HG02610 (cell line): ENCODE measurements around the gene TELO2.
A peak's percentile ranks its signal among the peaks of the same experiment; 100 is the strongest.
"Not testable (repeated sequence)": the region's sequence is repeated elsewhere in the genome, so short reads cannot be mapped to it uniquely, and the experiment has no call there.

Experiments
- ATAC-seq: cut with Tn5 transposase; IDR thresholded peaks from one replicate; pipeline ENCODE4 v1.9.1; 2021; ENCODE audit warnings: mild to moderate bottlenecking, moderate library complexity; ENCODE audit not compliant: unreplicated experiment

TELO2 gene

GRCh38 chr16:1474796-1475551 is 18.2 kb upstream of the TELO2 start, which contains the start of gene CLCN7:
Gene CLCN7 (minus strand): TSS chr16:1475028. CDS start chr16:1474974, 54 bp downstream.
- peak; percentile 75 for ATAC-seq

DNA sequence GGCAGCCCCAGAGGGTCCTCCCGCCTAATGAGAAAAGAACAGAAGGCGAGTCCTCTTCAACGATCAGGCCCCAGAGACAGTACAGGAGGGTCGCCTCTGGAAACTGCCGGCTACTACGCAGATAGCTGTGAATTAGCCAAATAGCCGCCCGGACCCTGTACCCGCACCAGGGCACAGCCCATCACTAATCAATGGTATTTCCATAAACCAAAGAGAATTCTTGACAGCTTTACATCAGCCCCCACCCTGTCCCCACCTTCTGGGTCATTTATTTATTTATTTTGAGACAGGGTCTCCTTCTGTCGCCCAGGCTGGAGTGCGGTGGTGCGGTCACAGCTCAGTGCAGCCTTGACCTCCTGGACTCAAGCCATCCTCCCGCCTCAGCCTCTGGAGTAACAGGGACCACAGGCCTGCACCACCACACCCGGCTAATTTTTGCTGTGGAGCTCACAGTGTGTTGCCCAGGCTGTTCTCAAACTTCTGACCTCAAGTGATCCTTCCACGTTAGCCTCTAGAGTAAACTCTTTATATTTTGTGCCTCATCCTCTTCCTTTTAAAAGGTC is 17.5 kb upstream of the TELO2 start:
- no peak for ATAC-seq

GRCh38 chr16:1477033-1477432 is 16.1 kb upstream of the TELO2 start:
- ATAC-seq = no peak

DNA sequence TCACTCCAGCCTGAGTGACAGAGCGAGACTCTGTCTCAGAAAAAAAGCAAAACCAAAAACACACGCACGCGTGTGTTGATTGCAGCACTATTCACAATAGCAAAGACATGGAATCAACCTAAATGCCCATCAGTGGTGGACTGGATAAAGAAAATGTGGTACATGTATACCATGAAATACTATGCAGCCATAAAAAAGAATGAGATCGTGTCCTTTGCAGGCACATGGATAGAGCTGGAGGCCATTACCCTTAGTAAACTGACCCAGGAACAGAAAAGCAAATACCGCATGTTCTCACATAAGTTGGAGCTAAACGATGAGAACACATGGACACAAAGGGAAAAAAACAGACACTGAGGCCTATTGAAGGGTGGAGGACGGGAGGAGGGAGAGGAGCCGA is 14.2 kb upstream of the TELO2 start:
- not testable (repeated sequence) for ATAC-seq

DNA sequence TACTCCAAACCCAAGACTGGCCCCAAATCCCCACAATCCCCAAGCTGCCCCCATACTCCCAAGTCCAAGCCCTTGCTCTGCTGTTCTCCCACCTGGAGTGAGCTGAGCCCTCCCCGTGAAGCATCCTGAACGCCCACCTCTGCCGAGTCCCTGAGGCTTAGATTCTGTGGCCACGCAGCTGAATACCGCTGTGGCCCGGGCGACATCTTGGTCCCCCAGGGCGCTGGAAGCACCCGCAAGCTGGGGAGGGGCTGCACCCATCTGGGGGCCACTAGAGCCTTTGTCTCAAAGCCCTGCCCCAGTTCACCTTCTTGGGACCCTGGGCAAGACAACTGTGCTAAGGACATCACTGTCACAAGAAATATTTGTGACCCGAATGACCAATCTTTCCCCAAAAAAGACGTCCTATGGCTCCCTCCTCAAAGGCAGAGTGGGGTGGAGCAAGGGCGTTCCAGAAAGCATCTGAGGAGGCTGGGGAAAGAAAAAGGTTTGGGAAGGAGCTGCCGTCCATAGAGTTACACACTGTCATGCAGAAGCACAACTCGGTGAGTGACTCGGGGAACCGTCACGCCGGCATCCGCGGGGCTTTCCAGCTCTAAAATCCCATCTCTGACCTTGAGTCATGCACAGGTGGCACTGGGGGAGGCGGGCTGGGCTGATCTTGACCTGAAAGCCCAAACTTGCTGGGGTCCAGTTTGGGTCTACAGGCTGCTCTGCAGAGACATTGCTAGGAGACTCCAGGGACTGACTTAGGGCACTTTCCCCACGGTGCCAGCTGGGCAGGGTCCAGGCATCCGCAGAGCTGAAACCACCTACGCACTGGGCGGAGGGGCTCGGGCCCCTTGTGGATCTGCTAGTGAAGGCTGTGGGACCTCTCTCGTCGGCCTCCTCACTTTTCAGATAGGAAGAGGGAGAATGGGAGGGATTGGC is 11.0 kb upstream of the TELO2 start:
- no peak for ATAC-seq

DNA sequence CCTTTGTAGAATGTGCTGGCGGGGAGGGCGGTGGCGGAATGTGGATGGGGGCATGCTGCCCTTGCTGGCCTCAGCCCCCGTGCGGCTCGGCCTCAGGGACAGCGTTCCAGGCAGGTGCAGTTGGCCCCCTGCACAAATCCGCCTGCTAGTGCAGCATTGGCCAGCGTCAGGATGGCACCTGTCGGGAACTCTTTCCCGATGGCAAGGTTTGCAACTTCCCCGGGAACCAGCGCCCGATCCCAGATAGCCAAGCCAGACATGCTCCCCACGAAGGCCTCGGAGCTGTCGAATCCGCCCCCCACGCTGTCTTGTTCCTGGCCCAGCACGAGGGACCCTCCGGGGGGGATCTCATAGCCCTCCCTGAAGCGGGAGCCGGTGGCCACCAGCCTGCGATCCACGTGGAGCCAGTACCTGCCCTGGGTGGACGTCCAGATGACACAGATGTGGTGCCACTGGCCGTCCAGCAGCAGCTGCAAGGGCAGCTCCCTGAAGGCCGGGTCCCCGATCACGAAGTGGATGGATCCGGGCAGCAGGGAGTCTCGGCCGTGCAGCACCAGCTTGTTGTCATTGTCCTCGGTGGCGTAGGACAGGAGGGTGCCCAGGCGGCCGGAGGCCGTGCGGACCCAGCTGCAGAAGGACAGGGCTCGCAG is 7.2 kb upstream of the TELO2 start:
- no peak for ATAC-seq

DNA sequence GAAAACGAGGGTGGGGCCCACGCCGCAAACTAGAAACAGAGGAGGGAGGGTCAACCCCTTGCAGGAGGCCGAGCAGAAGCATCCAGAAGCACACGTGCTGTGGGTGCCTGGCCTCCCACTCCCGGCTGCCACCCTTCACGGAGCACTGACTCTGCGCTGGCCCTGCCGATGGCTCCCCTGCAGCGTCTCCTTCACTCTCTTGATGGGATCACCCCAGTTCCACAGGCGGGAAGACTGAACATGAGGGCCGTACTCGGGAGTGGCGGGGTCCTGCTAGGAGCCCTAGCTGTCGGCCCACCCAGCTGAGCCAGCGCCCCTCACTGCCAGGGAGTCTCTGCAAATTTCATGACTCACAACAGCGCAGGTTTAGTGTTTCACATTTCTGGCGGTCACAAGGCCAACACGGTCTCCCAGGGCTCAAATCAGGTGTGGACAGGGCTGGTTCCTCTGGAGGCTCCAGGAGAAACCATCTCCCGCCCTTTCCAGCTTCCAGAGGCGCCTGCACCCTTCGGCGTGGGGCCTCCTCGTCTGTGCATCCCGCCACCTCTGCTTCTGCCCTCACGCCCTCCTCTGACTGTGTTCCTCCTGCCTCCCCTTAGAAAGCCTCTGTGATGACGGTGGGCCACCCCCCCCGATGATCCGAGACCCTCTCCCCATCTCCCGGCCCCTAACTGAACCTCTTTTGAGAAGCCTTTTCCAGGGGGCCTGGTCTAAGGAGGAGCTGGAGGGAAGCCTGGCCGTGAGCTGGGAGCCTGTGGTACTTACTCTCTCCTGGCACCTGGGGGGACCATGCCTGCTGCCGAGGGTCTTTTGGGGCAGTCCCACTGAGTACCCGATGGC is 6.4 kb upstream of the TELO2 start:
- no peak for ATAC-seq

DNA sequence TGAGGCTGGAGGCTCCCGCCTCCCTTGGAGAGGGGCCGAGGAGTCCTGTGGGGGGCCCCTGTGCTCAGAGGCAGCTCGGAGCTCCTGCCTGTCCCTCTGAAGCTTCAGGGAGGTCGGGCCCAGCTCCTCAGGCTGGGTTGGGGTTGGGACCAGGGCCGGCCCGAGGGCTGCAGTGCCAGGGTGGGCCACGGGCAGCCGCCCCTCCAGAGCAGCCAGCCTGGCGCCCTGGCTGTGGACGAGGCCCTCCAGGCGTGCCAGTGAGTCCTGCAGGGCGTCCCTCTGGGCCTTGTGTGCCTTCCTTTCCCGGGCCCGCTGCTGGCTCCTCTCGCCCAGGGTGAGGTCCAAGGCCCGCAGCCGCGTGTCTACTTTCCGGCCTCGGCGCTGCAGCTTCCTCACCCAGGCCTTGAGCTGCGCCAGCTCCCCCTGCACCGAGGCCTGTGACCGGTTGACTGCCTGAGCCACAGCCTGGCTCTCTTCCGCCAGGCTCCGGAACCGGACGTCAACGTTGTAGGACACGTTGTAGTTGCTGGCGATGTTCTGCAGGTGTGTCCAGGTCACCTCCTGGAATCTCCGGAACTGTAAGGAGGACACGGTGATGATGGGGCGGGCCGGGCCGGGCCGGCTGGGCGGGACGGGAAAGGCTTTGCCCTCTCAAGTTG is 5.6 kb upstream of the TELO2 start:
- ATAC-seq = no peak

- no peak for ATAC-seq
Measured at GRCh38 chr16:1488054-1488601, 5.0 kb upstream of the TELO2 start.

DNA sequence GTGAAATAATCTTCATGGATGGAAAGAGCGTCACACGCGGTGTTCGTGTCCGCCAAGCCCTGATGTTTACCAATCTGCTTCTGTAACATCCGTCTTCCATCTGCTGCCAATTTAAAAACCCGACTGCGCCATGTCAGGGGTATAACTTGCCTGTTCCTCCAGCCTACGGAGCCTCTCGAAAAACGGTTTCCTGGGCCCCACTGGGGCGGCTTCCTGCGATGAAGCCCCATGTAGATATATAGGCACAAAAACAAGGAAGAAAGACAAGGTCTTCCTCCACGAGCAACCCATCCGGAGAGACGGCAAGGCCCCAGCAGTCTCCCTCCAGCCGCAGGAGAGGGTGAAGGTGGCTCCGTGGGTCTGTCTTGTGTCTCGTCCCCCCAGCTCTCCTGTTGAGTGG is 4.5 kb upstream of the TELO2 start, which contains the start of gene PTX4:
TSS of gene PTX4 (minus strand) at position 326 of the 400 bp plus-strand sequence. CDS start at position 291, 35 bp downstream.
- no peak for ATAC-seq

- no peak for ATAC-seq
Measured at GRCh38 chr16:1489077-1489476, 4.1 kb upstream of the TELO2 start.

- no peak for ATAC-seq
Measured at GRCh38 chr16:1491327-1491726, 1.8 kb upstream of the TELO2 start.

DNA sequence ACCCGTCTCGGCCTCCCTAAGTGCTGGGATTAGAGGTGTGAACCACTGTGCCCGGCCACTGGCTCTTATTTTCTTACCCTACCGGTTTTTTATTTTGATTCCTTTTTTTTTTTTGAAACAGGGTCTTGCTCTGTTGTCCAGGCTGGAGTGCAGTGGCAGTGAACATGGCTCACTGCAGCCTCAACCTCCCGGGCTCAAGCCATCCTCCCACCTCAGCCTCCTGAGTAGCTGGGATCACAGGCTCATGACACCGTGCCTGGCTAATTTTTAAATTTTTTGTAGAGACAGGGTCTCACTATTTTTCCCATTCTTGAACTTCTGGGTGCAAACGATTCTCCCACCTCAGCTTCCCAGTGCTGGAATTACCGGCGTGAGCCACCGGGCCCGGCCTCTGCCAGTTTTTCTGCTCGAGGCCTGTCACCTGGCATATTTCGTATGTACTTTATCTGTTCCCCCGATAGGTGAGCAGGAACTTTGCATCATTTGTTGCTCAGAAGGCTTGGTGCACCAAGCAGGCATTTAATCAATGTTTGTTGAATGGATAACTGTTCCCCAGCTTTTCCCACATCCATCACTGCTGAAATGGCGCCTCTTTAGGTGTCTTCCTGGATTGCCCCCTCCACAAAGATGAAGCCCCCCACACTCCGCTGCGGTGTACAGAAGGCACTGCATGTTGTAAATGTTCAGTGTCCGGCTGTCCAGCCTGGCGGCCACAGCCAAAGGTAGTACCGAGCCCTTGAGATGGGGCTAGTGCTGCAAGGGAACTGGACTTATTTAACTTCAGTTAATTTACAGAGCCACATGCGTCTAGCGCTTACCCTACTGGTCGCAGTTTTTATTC is 858 bp upstream of the TELO2 start:
- ATAC-seq = no peak

DNA sequence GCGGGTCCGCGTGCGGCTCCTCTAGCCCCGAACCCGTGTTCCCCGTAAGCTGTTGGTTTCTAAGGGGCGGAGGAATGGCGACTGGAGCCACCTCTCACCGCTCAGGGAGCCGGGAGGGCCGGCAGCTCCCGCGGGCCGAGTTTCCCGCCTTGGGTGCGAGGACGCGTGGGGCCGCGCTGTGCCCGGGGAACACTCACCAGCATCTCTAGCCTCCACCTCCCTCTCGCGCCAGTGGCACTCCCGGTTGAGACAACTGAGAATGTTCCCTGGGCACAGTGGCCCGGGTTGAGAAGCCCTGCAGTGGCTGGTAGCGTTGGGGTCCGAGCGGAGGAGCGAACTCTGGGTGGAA is 560 bp downstream of the TELO2 start:
- ATAC-seq = no peak

DNA sequence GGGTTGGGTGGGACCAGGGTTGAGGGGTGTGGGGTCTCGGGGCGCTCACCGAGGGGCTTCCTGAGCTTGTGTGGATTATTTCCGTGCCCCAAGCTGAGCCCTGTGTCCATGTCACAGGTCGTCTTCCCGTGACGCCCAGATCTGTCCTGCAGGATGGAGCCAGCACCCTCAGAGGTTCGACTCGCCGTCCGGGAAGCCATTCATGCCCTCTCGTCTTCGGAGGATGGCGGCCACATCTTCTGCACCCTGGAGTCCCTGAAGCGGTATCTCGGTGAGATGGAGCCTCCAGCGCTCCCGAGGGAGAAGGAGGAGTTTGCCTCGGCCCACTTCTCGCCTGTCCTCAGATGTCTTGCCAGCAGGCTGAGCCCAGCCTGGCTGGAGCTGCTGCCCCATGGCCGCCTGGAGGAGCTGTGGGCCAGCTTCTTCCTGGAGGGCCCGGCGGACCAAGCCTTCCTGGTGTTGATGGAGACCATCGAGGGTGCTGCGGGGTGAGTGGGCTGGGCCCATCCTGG is 1.0 kb downstream of the TELO2 start:
- no peak for ATAC-seq

DNA sequence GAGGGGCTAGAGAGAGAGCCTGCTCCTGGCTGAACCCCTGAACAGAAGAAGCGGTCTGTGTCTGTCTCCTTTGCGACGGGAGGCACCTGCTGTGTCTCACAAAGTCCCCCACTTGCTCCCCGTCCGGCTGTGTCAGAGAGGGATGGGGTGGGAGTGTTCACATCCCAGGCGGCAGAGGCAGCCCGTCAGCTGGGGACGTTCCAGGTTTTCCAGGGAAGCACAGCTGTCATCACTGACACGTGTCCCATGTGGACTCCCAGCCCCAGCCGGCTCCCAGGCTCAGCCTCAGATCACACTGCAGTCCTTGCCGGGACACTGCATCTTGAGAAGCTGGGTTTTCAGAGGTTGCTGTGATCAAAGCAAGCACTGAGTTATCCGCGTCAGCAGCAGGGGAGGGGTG is 1.6 kb downstream of the TELO2 start:
- ATAC-seq = no peak

GRCh38 chr16:1495211-1495888 is 2.2 kb downstream of the TELO2 start:
- no peak for ATAC-seq

DNA sequence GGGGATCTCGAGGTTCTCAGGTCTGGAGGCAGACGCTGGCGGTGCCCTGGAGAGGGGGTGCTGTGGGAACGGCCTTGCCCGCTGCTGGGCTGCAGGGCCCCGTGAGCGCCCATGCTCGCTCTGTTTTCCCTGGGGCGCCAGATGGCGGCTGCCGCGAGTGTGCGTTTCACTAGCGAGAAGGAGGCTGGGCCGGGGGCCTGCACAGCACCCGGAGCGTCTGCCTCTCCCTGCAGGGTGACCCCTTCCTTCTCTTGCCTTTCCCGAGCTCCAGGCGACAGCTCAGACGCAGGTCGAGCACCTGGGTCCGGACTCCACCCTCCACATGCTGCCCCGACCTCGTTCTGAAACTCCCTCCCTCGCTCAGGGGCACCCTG is 2.7 kb downstream of the TELO2 start:
- ATAC-seq = no peak
